HG02884 (cell line): ENCODE results near the gene GDAP1L1.
"Not testable (repeated sequence)": the region's sequence is repeated elsewhere in the genome, so short reads cannot be mapped to it uniquely, and the experiment has no call there.

Source experiments
- ATAC-seq: cut with Tn5 transposase; IDR thresholded peaks from one replicate; pipeline ENCODE4 v1.9.1; 2021; ENCODE audit warnings: mild to moderate bottlenecking, moderate library complexity; ENCODE audit not compliant: unreplicated experiment

The GDAP1L1 gene

DNA sequence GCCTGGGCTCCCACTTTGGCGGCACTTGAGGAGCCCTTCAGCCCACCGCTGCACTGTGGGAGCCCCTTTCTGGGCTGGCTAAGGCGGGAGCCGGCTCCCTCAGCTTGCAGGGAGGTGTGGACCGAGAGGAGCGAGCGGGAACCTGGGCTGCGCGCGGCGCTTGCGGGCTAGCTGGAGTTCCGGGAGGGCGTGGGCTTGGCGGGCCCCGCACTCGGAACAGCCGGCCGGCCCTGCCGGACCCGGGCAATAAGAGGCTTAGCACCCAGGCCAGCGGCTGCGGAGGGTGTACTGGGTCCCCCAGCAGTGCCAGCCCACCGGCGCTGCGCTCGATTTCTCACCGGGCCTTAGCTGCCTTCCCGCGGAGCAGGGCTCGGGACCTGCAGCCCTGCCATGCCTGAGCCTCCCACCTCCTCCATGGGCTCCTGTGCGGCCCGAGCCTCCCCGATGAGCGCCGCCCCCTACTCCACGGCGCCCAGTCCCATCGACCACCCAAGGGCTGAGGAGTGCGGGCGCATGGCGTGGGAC lies 52.0 kb downstream of the GDAP1L1 start:
- not testable (repeated sequence) for ATAC-seq

DNA sequence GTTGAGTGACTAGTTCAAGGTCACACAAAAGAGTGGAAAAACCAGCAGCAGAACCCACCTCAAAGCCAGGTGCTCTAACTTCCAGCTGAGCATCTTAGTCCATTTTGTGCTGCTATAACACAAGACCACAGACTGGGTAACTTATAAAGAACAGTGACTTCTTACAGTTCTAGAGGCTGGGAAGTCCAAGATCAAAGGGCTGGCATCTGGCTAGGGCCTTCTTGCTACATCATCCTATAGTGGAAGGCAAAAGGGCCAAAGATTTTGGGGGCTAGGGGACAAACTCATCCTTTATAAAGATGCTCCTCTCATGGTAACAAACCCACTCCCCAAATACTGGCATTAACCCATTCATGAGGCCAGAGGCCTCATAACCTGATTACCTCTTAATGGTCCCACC lies 54.2 kb downstream of the GDAP1L1 start:
- no peak for ATAC-seq

DNA sequence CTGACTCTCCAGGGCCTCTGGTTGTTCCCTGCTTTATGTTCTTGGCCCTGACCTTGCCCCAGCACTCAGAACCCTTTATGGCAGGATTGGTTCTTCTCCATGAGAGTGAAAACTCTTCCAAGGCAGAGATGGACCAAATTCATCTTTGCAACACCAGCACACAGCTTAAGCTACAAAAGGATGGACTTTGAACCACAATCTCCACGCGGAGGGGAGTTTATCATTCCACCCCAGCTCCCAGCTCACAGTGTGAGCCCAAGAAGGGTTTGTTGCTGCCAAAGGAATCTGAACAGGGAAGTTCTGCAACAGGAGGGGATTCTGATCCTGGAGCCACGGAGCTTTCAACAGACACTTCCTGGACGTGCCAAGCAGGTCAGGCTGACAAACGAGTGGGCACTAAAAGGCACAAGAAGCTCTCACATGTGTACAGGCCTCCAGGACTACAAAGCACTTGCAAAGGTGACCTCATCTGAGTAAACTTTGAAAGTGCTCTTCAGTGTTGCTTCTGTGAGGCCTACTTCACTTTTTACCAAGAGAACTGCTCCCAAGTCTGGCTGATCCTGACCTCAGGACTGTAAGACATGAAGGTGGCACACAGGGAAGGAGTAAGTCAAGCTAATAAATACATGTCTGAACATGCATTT lies 55.0 kb downstream of the GDAP1L1 start:
- no peak for ATAC-seq

DNA sequence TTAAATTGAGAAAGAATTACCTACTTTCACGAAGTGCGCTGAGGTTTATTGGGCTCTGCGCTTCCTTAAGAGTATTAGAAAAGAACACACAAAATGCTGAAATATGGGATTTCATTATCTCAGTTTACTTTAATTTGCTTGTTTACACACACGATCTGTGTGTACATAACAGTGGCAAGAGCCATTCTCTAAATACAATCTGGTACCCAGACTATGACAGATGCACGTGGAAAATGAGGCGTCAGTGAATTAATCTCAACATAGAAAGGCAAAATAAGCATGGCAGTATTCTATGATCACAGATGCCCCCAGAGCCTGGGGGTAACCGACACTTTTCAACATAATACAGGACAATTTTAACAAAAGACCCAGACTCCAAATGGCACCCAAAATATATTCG lies 55.6 kb downstream of the GDAP1L1 start:
- ATAC-seq: no peak

DNA sequence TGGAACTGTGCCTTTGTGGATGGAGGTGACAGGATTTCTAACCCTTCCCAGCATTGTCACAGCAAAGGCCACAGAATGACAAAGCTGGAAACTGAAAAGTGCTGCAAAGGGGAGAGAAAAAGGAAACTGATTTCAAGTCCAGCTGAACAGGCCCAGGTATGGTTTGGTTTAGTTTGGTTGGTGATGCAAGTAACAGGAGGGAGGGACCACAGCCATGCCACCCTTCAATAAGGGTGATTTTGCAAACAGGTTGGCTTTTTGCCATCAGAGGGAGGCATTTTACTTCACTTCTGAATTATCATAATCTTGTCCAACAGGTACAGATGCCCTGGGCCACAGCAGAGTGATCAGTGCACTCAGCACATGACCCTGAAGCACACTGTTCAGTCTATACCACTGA lies 57.3 kb downstream of the GDAP1L1 start:
- no peak for ATAC-seq

DNA sequence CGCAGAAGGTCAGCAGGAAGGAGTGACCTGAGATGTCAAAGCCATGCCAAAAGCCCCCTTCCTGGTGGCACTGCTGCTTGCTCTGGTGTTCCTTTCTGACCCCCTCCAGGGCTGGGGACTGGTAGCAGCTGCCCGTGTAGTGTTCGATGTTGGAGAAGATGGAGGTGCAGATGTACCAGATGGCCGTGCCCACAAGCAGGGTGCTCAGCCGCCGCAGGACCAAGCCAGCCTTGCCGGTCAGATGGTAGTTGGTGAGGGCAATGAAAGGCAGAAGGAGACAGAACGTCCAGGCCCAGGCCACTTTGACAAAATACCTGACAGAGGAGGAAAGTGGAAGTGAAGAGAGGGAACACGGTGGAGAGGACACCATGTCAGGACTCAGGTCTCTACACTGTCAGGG lies 59.8 kb downstream of the GDAP1L1 start:
- ATAC-seq: no peak

DNA sequence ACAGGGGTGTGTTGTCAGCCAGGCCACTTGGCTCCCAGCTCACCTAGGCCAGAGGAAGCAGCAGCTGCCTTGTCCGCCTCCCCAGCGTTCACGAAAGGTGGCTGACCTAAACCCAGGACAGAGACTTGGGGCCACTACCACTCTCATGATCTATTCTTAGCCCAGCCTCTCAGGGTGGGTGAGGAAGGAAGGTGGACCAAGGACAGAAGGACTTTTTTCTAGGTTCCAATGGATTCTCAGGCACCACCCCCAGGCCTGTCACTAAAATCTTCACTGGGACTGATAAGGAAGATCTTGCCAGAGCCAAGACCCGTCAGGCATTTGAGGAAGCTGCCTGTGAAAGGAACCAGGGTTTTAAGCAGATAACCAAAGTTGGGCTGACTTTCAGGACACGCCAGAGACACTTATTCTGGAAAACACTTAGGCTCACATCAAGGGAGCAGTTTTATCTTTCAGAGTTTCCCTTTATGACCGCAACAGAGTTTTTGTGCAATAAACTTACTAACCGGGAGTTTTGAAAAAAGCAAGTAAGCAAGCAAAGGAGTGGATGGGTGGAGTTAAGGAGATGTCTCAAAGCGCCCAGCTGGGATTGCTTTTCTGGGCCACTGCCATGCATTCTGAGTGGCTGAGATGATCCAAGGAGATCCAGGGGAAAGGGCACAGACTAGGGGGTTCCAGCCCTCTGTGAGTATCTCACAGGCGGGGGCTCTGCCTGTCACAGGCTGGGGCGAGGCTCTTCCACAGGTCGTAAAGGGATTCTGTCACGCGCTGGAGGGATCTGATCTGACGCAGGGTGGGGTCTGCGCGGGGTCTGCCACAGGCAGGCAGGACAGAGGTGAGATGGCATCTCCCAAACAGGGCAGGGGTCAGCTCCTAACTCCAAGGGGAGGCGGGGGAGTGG lies 62.9 kb downstream of the GDAP1L1 start:
- no peak for ATAC-seq

DNA sequence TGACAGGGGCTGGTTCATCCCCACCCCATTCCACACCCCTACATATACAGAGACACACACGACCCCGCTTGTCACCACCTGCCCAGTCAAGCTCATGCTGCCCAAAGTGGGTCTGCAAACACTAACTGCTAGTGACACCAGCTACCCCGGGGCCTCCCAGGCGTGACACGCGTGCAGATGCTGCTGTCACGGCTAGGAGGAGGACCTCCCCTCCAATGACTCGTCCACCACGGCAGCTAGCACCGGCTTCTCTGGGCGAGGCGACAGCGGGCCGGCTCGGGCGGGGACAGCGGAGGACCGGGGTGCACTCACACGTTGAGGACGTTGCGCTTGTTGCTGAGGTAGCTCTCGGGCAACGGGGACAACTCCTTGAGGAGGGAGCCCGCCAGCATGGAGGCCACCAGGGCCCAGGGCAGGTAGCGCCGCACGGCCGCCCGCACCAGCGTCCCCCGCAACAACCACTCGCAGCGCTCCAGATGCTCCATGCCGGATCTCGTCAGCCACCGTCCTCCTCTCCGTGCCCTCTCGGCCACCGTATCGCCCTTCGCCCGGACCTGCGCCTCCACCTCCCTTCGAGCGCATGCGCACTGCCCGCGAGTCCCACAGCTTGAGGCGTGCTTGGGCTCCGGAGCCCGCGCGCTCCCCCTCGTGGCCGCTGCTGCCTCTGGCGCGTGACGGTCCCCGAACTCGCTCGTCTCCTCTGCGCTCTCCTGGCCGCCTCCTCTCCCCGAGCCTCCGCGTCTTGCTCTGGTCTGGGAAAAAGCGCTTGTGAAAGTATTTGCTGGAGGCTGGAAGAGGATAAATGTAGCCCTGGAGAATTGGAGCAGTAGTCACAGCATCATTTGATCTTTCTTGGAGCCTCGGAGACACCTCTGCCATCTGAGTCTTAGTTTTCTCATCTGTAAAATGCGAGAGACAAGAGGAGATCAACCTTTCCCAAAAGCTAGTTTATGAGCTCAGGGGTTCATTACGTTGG lies 63.8 kb downstream of the GDAP1L1 start, which contains the start of gene FITM2:
Gene FITM2 (minus strand): TSS at position 539 of the 976 bp plus-strand sequence. CDS start 54 bp downstream, at position 485.
- ATAC-seq: peak; percentile 94

DNA sequence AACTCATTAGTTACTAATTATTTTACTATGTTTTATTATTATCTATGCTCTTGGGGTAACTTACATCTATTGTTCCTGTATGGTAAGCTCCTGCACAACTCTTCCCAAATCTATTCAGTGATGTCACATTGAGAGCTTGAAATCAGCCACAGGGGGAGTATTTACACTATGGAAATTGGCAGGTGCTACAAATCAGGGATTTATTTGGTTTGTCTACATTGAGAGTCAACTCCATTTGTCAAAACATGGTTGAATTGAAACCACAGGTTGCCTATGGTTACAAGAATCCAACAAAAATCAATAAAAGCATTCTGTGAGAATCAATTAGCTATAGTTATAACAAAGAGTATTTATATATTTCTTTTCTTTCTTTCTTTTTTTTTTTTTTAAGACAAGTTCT lies 67.8 kb downstream of the GDAP1L1 start:
- no peak for ATAC-seq

DNA sequence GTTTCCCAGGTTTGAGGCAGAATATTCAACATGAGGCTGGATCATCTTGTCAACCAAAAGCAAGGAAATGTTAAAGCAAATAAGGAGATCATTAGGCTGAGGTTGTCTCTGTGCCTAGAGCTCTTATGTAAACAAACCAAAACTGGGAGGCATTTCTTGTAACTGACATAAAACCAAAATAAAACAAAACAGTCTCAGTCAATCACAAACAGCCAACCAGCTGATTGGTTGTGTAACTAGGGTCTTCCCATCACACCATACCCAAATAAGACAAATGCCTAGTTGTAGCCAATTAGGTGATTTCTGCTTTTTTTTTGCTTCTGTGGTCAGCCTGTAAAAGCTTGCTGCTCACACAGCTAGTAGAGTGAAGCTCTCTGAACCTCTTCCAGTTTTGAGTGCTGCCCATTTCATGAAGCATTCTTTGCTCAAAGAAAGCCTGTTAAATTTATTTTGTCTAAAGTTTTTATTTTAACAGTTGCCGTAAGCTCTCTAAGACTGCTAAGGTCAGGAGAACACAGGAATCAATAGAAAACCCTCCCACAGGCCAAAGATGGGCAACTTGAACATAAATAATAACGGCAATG lies 72.8 kb downstream of the GDAP1L1 start:
- no peak for ATAC-seq

DNA sequence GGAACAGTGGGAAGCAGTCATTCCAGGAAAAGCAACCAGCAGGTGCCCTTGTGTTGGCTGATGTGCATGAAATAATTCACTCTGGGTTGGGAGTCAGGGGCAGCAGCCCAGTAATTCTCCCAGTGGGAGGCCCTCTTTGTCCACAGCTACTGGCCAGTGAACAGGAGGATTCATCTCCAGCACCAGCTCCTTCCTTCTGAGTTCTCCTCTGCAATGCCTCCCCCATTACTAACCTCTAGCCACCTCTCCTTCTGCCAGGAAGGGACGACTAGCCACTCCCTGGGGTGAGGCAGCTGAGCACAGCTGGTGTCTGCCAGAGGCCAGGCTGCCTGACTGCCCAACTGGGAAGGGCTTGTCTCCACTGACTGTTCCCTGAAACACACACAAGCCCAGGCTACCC lies 77.2 kb downstream of the GDAP1L1 start:
- no peak for ATAC-seq

DNA sequence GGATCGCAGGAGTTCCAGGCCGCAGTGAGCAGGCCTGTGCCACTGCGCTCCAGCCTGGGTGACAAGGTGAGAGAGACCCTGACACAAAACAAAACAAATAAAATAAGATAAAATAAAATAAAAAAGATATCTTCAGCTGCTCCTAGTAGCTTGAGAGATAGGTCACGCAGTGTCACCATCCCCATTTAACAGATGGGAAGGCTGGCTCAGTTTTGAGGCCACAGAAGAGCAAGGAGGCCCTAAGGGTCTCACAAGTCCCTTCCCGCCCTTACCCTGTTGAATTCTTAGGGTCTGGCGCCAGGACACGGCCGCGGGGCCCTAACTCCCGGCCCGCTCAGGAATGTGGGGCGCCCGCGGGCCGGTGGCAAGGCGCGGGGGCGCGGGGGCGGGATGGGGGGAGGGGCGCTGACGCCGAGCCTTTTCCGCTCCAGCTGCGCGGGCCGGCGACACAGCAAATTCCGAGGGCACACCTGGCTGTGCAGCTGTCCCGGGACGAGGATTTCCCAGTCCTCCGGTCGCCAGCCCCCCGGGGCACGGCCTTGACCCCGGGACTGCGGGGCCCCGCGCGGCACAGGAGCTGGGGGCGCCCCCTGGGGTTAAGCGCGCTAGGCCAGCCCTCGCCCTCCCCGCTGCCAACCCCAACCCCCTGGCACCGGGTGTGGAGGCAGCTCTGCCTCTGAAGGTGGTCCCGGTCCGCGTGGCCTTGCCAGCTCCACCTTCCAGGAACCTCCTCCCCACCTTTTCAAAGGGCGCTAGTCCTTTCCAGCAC lies 79.5 kb downstream of the GDAP1L1 start:
- no peak for ATAC-seq

DNA sequence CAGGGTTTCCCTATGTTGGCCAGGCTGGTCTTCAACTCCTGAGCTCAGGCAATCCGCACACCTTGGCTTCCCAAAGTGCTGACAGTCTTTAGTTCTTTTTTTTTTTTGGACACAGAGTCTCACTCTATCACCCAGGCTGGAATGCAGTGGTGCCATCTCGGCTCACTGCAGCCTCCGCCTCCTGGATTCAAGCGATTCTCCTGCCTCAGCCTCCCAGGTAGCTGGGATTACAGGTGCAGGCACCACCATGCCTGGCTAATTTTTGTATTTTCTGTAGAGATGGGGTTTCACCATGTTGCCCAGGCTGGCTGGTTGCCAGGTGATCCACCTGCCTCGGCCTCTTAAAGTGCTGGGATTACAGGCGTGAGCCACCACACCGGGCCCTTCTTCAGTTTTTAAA lies 80.6 kb downstream of the GDAP1L1 start:
- ATAC-seq: not testable (repeated sequence)

DNA sequence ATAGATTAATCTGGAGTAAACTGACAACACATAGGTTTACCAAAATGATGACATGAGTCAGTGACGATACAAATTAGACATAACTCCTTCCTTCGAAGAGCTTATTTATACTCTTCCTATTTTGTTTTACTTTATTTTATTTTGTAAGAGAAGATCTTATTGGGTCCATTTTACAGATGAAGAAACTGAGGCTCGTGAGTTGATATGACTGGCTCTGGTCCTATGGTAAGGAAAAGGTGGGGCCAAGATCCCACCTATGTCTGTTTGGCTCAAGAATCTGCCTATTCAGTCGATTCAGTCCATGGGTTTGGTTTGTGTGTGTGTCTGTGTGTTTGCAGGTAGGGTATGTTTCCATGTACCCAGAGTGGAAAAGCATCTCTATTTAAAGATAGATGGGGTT lies 81.3 kb downstream of the GDAP1L1 start:
- no peak for ATAC-seq
